GM23338 (cell line): ENCODE results near the gene CAPNS1. TPM values are rescaled to one million over a fixed set of nuclear protein-coding genes. Genes with fewer than 3 reads are reported as not detected.

Experiments
- ATAC-seq: fragments of 200-7000 bp; cut with Tn5 transposase; 3 replicates; pipeline ENCODE4 v1.9.1; 2020
- DNase-seq: peaks from one replicate; pipeline ENCODE4 v3.0.0-alpha.2; 2015; ENCODE audit warnings: low spot score
- H2AFZ ChIP-seq: fragments of 200-600 bp; sonication (generic); 2 replicates; pipeline ENCODE4 v1.8.0; 2016; ENCODE audit warnings: antibody characterized with exemption, mild to moderate bottlenecking, moderate library complexity
- H3F3A ChIP-seq: fragments of 200-600 bp; sonication (generic); replicated peaks from 2 replicates; pipeline ENCODE4 v1.8.0; 2017; ENCODE audit warnings: antibody characterized with exemption, mixed run types, low read depth
- H3K27ac ChIP-seq: fragments of 200-600 bp; sonication (generic); 2 replicates; pipeline ENCODE4 v1.6.1; 2016; ENCODE audit warnings: low read depth
- H3K27me3 ChIP-seq: fragments of 200-600 bp; sonication (generic); 2 replicates; pipeline ENCODE4 v1.8.0; 2016; ENCODE audit warnings: mild to moderate bottlenecking, mixed run types, moderate library complexity; ENCODE audit not compliant: insufficient read depth
- H3K36me3 ChIP-seq: fragments of 200-600 bp; sonication (generic); 2 replicates; pipeline ENCODE4 v1.8.0; 2016; ENCODE audit warnings: mild to moderate bottlenecking; ENCODE audit not compliant: insufficient read depth
- H3K4me1 ChIP-seq: fragments of 200-600 bp; sonication (generic); 2 replicates; pipeline ENCODE4 v1.8.0; 2016; ENCODE audit warnings: mild to moderate bottlenecking, moderate library complexity; ENCODE audit not compliant: insufficient read depth
- H3K4me2 ChIP-seq: fragments of 200-600 bp; sonication (generic); 2 replicates; pipeline ENCODE4 v1.7.1; 2017; ENCODE audit warnings: mixed run types
- H3K4me3 ChIP-seq: fragments of 200-600 bp; sonication (generic); 2 replicates; pipeline ENCODE4 v1.6.1; 2016; ENCODE audit warnings: mixed run types
- H3K79me2 ChIP-seq: fragments of 200-600 bp; sonication (generic); replicated peaks from 2 replicates; pipeline ENCODE4 v1.8.0; 2017; ENCODE audit warnings: mild to moderate bottlenecking; ENCODE audit not compliant: insufficient read depth
- H3K9me2 ChIP-seq: fragments of 200-600 bp; sonication (generic); 2 replicates; pipeline ENCODE4 v1.8.0; 2017; ENCODE audit not compliant: insufficient read depth
- H4K20me1 ChIP-seq: fragments of 200-600 bp; sonication (generic); replicated peaks from 2 replicates; pipeline ENCODE4 v1.8.0; 2017; ENCODE audit warnings: mild to moderate bottlenecking; ENCODE audit not compliant: insufficient read depth
- H3K27ac Mint-ChIP-seq: 2 replicates; pipeline ENCODE4 v1.8.0; 2020; ENCODE audit warnings: inconsistent platforms, mild to moderate bottlenecking, moderate library complexity, mixed read lengths
- H3K27me3 Mint-ChIP-seq: 3 replicates; pipeline ENCODE4 v1.8.0; 2022; ENCODE audit warnings: low read depth, mild to moderate bottlenecking, moderate library complexity, mixed read lengths, inconsistent platforms; ENCODE audit not compliant: insufficient read depth, poor library complexity
- H3K36me3 Mint-ChIP-seq: 3 replicates; pipeline ENCODE4 v1.8.0; 2021; ENCODE audit warnings: low read depth, mild to moderate bottlenecking, inconsistent platforms, moderate library complexity, mixed read lengths
- H3K4me1 Mint-ChIP-seq: 3 replicates; pipeline ENCODE4 v1.8.0; 2020; ENCODE audit warnings: mild to moderate bottlenecking, inconsistent platforms, mixed read lengths
- H3K4me3 Mint-ChIP-seq: 3 replicates; pipeline ENCODE4 v1.8.0; 2021; ENCODE audit warnings: moderate library complexity, mild to moderate bottlenecking, inconsistent platforms, mixed read lengths
- H3K9me3 Mint-ChIP-seq: 3 replicates; pipeline ENCODE4 v1.8.0; 2020; ENCODE audit warnings: moderate library complexity, mild to moderate bottlenecking, inconsistent platforms, mixed read lengths
- CREB1 ChIP-seq: fragments of 250-450 bp; sonication (Bioruptor Pico); IDR thresholded peaks from 2 replicates; pipeline ENCODE4 v1.5.0; 2020; ENCODE audit warnings: low read depth, mild to moderate bottlenecking, moderate library complexity
- EZH2 ChIP-seq: fragments of 200-600 bp; sonication (generic); IDR thresholded peaks from one replicate; pipeline ENCODE4 v1.8.0; 2017; ENCODE audit warnings: antibody characterized with exemption, mild to moderate bottlenecking, low read depth; ENCODE audit not compliant: unreplicated experiment
- EZH2phosphoT487 ChIP-seq: fragments of 200-600 bp; sonication (generic); IDR thresholded peaks from one replicate; pipeline ENCODE4 v1.8.1; 2018; ENCODE audit warnings: antibody characterized with exemption; ENCODE audit not compliant: unreplicated experiment
- JUNB ChIP-seq: IDR thresholded peaks from one replicate; pipeline ENCODE4 v1.6.1; 2016; ENCODE audit warnings: antibody characterized with exemption; ENCODE audit not compliant: unreplicated experiment
- POLR2AphosphoS5 ChIP-seq: IDR thresholded peaks from 2 replicates; pipeline ENCODE4 v1.6.1; 2016; ENCODE audit warnings: antibody characterized with exemption, low read depth
- ZNF331 ChIP-seq: fragments of 250-450 bp; sonication (Bioruptor Pico); IDR thresholded peaks from 2 replicates; pipeline ENCODE4 v1.5.0; 2020; ENCODE audit warnings: low read depth, mild to moderate bottlenecking, moderate library complexity
- polyA plus RNA-seq: library from polyadenylated mRNA; unstranded; fragments of >200 nt; fragmentation: Nextera tagmentation; extraction: Ambion mirVana; gene quantifications from 2 replicates; pipeline ENCODE4 v1.2.1, GENCODE V29; 2016
- total RNA-seq: library from RNA; depleted of rRNA; stranded (reverse); fragments of >200 nt; shearing (Covaris generic); gene quantifications from 2 replicates; pipeline ENCODE4 v1.2.3, GENCODE V29; 2014
- TF ChIP-seq, protein P1 (sequence below), 2 experiments: fragments of 200-600 bp in 1 of 2; sonication (generic) in 1 of 2; conservative IDR thresholded peaks; 2 replicates each; pipeline versions ENCODE4 v1.5.1 to v1.6.1; 2016 to 2017; ENCODE audit warnings: antibody characterized with exemption in 2 of 2, low read depth in 2 of 2, mild to moderate bottlenecking in 2 of 2, moderate library complexity in 1 of 2
- TF ChIP-seq, protein P2 (sequence below): fragments of 250-450 bp; sonication (Bioruptor Pico); IDR thresholded peaks from 2 replicates; pipeline ENCODE4 v1.5.0; 2020; ENCODE audit warnings: mild to moderate bottlenecking, moderate library complexity
- TF ChIP-seq, protein P3 (sequence below): IDR thresholded peaks from 2 replicates; pipeline ENCODE4 v1.6.1; 2016; ENCODE audit warnings: antibody characterized with exemption
- TF ChIP-seq, protein P4 (sequence below): IDR thresholded peaks from one replicate; pipeline ENCODE4 v1.6.1; 2018; ENCODE audit warnings: antibody characterized with exemption; ENCODE audit not compliant: unreplicated experiment

CAPNS1 gene
- total and polyA plus RNA-seq, 2 experiments from 2014 or later, result 123 to 227 TPM

DNA sequence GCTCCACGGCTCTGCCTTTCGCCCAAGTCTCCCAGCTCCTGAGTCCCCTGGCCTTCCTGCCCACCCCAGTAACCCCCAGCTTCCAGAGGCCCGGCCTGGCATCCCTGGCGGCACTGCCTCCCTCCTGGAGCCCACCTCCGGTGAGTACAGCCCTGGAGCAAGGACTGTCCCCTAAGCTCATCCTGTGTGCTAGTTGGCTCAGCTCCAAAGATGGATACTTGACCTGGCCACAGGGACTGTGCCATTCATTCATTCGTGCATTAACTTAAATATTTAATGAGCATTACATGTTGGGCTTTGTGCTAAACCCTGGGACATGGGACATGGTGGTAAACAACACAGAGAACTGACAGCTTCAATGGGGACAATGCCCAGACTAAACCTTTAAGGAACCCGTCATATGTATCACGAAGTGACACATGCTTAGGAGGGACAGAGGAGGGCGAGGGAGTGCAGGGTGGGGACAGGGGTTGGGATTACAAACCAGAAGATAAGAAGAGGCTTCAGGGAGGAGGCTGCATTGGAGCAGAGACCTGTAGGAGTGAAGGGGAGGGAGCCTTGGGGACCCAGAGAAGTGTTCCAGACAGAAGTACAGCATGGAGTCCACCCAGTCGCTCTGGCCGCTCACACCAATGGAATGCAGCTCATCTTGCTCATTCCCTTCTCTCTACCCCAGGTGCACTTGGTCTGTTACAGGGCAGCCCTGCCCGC is 35.9 kb upstream of the CAPNS1 start:
- Histone ChIP-seq H2AFZ (no peak overlapping the region), H3K4me1 (no peaks in the 10 kb centered on the region), H3K9me2 (no peaks in the 10 kb centered on the region), H4K20me1 (no peaks in the 10 kb centered on the region), H3K36me3 (peaks cover 12% of the 10 kb centered on the region; the same call in 1 of the 2 replicates), H3K79me2 (no peaks in the 10 kb centered on the region), H3K27ac (no peak overlapping the region), H3F3A (no peaks in the 10 kb centered on the region), H3K4me3 (no peak overlapping the region), H3K4me2 (no peak overlapping the region), H3K27me3 (no peaks in the 10 kb centered on the region)
- peaks cover 6% of the 10 kb centered on the region; the same call in 2 of the 3 replicates for H3K4me1 Mint-ChIP-seq
- H3K9me3 Mint-ChIP-seq, result no peaks in the 10 kb centered on the region
- H3K4me3 Mint-ChIP-seq, result no peak overlapping the region
- no peak for DNase-seq
- peaks cover 43% of the 10 kb centered on the region for H3K36me3 Mint-ChIP-seq
- H3K27ac Mint-ChIP-seq, result no peak overlapping the region
- ATAC-seq, result no peak
- peaks cover 5% of the 10 kb centered on the region for H3K27me3 Mint-ChIP-seq
- TF ChIP-seq JUNB, result no peak
- TF ChIP-seq, protein P1, sequence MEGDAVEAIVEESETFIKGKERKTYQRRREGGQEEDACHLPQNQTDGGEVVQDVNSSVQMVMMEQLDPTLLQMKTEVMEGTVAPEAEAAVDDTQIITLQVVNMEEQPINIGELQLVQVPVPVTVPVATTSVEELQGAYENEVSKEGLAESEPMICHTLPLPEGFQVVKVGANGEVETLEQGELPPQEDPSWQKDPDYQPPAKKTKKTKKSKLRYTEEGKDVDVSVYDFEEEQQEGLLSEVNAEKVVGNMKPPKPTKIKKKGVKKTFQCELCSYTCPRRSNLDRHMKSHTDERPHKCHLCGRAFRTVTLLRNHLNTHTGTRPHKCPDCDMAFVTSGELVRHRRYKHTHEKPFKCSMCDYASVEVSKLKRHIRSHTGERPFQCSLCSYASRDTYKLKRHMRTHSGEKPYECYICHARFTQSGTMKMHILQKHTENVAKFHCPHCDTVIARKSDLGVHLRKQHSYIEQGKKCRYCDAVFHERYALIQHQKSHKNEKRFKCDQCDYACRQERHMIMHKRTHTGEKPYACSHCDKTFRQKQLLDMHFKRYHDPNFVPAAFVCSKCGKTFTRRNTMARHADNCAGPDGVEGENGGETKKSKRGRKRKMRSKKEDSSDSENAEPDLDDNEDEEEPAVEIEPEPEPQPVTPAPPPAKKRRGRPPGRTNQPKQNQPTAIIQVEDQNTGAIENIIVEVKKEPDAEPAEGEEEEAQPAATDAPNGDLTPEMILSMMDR (conservative IDR thresholded peaks at IDR 0.05; ENCODE audit: low read depth in 2 of 2), result no peak
- TF ChIP-seq ZNF331 (CRISPR knock-in tag), result no peak
- TF ChIP-seq, protein P2, sequence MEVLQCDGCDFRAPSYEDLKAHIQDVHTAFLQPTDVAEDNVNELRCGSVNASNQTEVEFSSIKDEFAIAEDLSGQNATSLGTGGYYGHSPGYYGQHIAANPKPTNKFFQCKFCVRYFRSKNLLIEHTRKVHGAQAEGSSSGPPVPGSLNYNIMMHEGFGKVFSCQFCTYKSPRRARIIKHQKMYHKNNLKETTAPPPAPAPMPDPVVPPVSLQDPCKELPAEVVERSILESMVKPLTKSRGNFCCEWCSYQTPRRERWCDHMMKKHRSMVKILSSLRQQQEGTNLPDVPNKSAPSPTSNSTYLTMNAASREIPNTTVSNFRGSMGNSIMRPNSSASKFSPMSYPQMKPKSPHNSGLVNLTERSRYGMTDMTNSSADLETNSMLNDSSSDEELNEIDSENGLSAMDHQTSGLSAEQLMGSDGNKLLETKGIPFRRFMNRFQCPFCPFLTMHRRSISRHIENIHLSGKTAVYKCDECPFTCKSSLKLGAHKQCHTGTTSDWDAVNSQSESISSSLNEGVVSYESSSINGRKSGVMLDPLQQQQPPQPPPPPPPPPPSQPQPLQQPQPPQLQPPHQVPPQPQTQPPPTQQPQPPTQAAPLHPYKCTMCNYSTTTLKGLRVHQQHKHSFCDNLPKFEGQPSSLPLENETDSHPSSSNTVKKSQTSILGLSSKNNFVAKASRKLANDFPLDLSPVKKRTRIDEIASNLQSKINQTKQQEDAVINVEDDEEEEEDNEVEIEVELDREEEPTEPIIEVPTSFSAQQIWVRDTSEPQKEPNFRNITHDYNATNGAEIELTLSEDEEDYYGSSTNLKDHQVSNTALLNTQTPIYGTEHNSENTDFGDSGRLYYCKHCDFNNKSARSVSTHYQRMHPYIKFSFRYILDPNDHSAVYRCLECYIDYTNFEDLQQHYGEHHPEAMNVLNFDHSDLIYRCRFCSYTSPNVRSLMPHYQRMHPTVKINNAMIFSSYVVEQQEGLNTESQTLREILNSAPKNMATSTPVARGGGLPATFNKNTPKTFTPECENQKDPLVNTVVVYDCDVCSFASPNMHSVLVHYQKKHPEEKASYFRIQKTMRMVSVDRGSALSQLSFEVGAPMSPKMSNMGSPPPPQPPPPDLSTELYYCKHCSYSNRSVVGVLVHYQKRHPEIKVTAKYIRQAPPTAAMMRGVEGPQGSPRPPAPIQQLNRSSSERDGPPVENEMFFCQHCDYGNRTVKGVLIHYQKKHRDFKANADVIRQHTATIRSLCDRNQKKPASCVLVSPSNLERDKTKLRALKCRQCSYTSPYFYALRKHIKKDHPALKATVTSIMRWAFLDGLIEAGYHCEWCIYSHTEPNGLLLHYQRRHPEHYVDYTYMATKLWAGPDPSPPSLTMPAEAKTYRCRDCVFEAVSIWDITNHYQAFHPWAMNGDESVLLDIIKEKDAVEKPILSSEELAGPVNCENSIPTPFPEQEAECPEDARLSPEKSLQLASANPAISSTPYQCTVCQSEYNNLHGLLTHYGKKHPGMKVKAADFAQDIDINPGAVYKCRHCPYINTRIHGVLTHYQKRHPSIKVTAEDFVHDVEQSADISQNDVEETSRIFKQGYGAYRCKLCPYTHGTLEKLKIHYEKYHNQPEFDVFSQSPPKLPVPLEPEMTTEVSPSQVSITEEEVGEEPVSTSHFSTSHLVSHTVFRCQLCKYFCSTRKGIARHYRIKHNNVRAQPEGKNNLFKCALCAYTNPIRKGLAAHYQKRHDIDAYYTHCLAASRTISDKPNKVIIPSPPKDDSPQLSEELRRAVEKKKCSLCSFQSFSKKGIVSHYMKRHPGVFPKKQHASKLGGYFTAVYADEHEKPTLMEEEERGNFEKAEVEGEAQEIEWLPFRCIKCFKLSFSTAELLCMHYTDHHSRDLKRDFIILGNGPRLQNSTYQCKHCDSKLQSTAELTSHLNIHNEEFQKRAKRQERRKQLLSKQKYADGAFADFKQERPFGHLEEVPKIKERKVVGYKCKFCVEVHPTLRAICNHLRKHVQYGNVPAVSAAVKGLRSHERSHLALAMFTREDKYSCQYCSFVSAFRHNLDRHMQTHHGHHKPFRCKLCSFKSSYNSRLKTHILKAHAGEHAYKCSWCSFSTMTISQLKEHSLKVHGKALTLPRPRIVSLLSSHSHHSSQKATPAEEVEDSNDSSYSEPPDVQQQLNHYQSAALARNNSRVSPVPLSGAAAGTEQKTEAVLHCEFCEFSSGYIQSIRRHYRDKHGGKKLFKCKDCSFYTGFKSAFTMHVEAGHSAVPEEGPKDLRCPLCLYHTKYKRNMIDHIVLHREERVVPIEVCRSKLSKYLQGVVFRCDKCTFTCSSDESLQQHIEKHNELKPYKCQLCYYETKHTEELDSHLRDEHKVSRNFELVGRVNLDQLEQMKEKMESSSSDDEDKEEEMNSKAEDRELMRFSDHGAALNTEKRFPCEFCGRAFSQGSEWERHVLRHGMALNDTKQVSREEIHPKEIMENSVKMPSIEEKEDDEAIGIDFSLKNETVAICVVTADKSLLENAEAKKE, result no peak
- no peak for TF ChIP-seq EZH2phosphoT487
- TF ChIP-seq EZH2, result no peak
- TF ChIP-seq, protein P3, sequence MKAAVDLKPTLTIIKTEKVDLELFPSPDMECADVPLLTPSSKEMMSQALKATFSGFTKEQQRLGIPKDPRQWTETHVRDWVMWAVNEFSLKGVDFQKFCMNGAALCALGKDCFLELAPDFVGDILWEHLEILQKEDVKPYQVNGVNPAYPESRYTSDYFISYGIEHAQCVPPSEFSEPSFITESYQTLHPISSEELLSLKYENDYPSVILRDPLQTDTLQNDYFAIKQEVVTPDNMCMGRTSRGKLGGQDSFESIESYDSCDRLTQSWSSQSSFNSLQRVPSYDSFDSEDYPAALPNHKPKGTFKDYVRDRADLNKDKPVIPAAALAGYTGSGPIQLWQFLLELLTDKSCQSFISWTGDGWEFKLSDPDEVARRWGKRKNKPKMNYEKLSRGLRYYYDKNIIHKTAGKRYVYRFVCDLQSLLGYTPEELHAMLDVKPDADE, result no peak
- no peak for TF ChIP-seq POLR2AphosphoS5
- TF ChIP-seq, protein P4, sequence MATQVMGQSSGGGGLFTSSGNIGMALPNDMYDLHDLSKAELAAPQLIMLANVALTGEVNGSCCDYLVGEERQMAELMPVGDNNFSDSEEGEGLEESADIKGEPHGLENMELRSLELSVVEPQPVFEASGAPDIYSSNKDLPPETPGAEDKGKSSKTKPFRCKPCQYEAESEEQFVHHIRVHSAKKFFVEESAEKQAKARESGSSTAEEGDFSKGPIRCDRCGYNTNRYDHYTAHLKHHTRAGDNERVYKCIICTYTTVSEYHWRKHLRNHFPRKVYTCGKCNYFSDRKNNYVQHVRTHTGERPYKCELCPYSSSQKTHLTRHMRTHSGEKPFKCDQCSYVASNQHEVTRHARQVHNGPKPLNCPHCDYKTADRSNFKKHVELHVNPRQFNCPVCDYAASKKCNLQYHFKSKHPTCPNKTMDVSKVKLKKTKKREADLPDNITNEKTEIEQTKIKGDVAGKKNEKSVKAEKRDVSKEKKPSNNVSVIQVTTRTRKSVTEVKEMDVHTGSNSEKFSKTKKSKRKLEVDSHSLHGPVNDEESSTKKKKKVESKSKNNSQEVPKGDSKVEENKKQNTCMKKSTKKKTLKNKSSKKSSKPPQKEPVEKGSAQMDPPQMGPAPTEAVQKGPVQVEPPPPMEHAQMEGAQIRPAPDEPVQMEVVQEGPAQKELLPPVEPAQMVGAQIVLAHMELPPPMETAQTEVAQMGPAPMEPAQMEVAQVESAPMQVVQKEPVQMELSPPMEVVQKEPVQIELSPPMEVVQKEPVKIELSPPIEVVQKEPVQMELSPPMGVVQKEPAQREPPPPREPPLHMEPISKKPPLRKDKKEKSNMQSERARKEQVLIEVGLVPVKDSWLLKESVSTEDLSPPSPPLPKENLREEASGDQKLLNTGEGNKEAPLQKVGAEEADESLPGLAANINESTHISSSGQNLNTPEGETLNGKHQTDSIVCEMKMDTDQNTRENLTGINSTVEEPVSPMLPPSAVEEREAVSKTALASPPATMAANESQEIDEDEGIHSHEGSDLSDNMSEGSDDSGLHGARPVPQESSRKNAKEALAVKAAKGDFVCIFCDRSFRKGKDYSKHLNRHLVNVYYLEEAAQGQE, result no peak
- TF ChIP-seq CREB1 (CRISPR knock-in tag), result no peak
